Limb (tissue), 2 donors: ENCODE measurements around the gene INO80D.

Source experiments
- DNase-seq, 2 donors: peaks; one replicate each; pipeline ENCODE4 v3.0.0-alpha.2; 2016; ENCODE audit errors: extremely low spot score in 2 of 2

The INO80D gene

DNA sequence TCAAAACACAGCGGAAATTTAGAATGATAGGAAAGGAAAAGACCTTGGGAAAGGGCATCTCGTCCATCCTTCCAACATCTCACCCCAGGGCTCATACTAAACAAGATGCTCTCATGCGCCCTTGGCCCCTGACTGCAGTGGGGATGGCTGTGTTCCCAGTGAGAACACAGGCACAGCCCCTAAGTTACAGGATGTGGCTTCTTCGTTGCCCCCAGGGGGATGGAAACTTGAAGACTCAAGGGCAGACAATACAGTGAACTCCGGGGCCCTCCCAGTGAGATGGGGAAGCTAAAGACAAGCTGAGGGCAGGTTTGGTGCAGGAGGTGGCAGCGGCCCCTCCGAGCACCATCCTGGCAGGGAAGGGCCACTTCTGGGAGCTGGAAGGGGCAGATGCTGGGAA, 139.7 kb downstream of the INO80D start:
- no peak for DNase-seq
